GM19438 (cell line): ENCODE data around the gene C11orf68.
"Not testable (repeated sequence)": the region's sequence is repeated elsewhere in the genome, so short reads cannot be mapped to it uniquely, and the experiment has no call there.

Source experiments
- ATAC-seq: cut with Tn5 transposase; IDR thresholded peaks from one replicate; pipeline ENCODE4 v1.9.1; 2021; ENCODE audit warnings: low read depth; ENCODE audit not compliant: unreplicated experiment

C11orf68 gene

DNA sequence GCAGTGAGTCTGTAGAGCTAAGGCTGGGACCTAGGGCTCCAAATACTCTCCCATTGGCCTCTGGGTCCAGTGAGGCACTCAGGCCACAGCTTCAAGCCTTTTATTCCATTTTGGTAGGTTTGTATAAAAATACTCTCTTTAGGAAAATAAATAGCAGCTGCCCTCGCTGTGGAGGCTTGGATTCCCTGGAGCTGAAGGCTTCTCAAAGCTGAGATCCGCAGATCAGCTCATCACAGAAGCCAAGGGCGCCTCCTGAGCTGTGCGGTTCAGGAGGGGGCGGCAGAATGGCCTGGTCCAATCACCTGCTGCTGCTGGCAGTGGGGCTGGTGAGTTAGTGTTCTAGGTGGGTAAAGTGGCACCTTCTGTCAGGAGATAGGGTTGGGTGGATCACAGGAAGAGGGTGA lies 26.7 kb downstream of the C11orf68 start:
- ATAC-seq = not testable (repeated sequence)

- ATAC-seq = no peak
Measured at GRCh38 chr11:65891219-65892136, 27.4 kb downstream of the C11orf68 start.

GRCh38 chr11:65890324-65891218 lies 28.3 kb downstream of the C11orf68 start, which contains the start of gene CCDC85B:
TSS of gene CCDC85B (plus strand) at chr11:65890673. CDS start at chr11:65890784, 111 bp downstream.
- ATAC-seq = peak; percentile 44

GRCh38 chr11:65888163-65888814 lies 30.6 kb downstream of the C11orf68 start, which contains the start of gene FIBP:
TSS of gene FIBP (minus strand) at chr11:65888471. CDS start at chr11:65888418, 53 bp downstream.
- ATAC-seq = peak; percentile 45

- no peak for ATAC-seq
Measured at GRCh38 chr11:65887723-65888162, 31.1 kb downstream of the C11orf68 start.

DNA sequence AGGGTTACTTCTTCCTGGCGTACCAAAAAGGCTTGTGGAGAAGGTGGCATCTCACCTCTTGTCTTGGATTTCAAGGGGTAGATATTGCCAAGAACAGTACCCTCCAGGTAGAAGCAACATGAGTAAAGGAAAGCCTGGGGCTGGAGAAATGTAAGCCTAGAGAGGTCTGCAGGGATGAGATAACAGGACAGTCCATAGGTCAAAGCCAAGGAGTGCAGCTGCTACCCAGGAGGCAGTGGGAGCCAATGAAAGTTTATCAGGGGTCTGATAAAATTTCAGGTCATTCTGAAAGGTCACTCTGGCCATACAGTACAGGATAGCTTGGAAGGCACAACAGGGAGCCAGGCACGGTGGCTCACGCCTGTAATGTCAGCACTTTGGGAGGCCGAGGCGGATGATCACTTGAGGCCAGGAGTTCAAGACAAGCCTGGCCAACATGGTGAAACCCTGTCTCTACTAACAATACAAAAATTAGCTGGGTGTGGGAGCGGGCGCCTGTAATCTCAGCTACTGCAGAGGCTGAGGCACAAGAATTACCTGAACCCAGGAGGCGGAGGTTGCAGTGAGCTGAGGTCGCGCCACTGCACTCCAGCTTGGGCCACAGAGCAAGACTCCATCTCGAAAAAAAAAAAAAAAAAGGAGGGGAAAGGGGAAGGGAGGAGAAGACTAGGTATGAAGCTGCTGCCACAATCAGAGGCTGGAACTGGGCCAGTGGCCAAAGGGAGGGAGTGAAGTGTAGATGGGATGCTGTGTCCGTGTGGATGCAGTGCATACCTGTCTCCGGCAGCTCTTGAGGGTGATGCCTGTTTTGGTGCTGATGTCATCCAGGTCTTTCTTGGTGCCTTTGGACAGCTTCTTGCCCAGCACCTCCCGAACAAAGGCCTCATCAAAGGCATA lies 31.8 kb downstream of the C11orf68 start:
- ATAC-seq = no peak

DNA sequence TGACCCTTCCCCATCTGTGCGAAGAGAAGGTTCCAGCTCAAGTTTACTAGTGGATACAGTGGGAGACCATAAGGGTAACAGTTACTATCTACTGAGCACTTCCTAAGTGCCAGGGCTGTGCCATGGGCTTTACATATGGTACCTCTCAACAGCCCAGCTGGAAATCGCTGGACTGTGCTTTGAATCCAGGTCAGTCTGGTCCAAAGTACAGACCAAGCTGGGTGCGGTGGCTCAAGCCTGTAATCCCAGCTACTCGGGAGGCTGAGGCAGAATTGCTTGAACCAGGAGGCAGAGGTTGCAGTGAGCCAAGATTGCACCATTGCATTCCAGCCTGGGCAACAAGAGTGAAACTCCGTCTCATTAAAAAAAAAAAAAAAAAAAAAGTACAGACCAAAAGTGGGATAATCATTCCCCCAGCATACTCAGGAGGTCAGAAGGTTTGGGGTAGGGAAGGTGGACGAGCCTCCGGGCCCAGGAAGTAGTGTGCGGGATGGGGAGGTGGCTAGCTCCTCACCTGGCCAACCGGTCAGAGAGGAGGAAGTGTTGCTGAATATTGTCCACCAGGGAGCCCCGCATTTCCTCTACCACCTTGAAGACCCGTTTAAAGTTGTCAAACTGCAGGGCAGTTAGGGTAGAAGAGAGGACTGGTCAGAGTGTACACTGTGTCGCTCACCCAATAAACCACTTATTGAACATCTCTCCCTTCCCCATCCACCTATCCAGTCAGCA lies 32.9 kb downstream of the C11orf68 start:
- ATAC-seq = no peak

- no peak for ATAC-seq
Measured at GRCh38 chr11:65885231-65885630, 33.6 kb downstream of the C11orf68 start.

DNA sequence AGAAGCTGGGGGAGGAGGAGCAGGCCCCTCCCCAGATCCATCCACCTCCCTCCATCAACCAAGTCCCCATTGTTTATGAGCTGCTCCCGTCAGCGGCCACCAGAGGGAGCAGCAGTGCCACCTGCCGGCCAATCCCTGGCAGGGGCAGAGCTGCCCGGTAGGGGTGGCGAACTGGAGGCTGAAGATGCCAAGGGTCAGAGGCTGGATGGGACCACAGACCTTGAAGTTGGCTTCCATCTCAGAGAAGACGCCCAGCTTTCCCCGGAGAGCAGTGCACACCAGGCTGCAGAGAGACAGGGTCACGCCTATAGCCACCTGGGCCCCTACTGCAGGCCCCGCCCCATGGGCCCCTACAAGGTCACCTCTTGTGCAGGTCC lies 34.2 kb downstream of the C11orf68 start:
- no peak for ATAC-seq

DNA sequence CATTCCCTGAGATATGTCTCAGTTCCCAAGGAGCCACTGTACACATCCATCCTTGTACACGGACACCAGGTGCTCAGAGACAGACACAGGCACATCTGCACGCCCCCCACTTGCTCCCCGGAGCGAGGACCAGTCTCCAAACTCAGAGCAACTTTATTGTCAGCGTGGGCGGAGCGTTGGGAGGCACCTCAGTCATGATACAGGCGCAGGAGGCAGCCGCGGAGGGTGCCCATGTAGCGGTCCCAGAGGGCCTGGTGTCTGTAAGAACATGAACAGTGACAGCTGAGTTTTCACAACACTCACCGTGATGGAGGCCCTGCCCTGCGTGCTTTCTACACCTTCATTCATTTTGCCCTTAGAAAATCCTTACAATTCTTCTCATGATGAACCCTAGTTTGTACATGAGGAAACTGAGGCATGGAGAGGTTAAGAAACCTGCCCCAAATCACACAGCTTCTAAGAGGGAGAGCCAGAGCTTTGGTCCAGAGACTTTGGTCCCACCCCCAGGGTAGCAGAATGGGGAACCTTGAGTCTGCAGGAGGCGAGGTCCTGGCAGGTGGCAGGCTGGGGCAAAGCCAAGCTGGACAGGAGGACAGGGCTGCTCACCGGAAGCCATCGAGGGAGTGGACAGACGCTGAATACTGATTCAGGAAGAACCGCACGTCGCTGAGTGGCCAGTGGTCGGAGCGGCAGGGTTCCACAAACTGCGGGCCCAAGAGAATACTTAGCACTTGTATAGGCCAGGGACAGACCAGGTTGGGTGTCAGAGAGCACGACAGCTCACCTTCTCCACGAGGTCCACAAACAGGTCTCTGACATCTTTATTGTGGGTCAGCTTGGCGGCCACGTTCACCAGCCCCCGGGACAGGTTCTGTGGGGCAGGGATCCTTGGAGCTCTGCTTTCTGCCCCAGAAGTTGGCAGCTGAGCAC lies 34.8 kb downstream of the C11orf68 start:
- ATAC-seq = no peak

DNA sequence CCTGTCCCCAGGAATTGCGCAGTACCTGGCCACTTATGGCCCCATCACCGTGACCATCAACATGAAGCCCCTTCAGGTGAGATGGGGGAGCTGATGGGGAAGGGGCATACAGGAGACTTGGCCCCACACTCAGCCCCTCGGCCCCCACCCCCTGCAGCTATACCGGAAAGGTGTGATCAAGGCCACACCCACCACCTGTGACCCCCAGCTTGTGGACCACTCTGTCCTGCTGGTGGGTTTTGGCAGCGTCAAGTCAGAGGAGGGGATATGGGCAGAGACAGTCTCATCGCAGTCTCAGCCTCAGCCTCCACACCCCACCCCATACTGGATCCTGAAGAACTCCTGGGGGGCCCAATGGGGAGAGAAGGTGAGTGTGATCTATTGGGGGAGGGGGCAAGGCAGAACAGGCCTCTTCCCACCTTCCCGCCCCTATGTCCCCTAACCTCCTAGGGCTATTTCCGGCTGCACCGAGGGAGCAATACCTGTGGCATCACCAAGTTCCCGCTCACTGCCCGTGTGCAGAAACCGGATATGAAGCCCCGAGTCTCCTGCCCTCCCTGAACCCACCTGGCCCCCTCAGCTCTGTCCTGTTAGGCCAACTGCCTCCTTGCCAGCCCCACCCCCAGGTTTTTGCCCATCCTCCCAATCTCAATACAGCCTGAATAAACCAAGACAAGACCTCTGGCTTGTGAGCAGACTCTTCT lies 35.7 kb downstream of the C11orf68 start:
- ATAC-seq = no peak

GRCh38 chr11:65882120-65883057 lies 36.5 kb downstream of the C11orf68 start:
- ATAC-seq = no peak

GRCh38 chr11:65880844-65881421 lies 37.9 kb downstream of the C11orf68 start:
- ATAC-seq = no peak

DNA sequence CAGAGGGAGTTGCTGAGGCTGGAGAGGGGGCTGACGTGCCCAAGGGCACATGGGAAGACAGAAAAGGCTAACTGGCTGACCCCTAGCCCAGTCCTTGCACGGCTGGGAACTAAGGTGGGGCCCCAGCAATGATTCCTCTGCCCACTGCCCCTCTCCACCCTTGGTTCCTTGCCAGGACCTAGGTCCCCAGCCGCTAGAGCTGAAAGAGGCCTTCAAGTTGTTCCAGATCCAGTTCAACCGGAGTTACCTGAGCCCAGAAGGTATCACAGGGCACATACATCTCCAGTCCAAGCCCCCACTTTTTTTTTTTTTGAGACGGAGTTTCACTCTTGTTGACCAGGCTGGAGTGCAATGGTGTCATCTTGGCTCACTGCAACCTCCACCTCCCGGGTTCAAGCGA lies 38.8 kb downstream of the C11orf68 start:
- no peak for ATAC-seq

GRCh38 chr11:65879617-65880016 lies 39.2 kb downstream of the C11orf68 start, which contains the start of gene CTSW:
TSS of gene CTSW (plus strand) at chr11:65879837. CDS start at chr11:65879855, 18 bp downstream.
- no peak for ATAC-seq
